Endothelial cell of umbilical vein (primary cell): Measurements from ENCODE around the gene CCDC91. TPM values are rescaled to one million over a fixed set of nuclear protein-coding genes. Genes with fewer than 3 reads are reported as not detected.
"Not testable (repeated sequence)": the region's sequence is repeated elsewhere in the genome, so short reads cannot be mapped to it uniquely, and the experiment has no call there.

Source experiments
- BruUV-seq: library from RNA; stranded (reverse); fragments of 400-500 nt; replicated peaks from 2 replicates; lab custom pipeline; 2021; lab: Mats Ljungman, UMichigan
- CTCF ChIA-PET: fragments of 300-600, 350-600 bp; sonication (Branson Sonifier 250); formaldehyde crosslinking; loops from one replicate; lab custom pipeline; 2021; ENCODE audit warnings: antibody characterized with exemption, inconsistent platforms; lab: Charles Lee
- POLR2A ChIA-PET: fragments of 300-600, 350-600 bp; sonication (Branson Sonifier 250); formaldehyde crosslinking; loops from one replicate; lab custom pipeline; 2021; ENCODE audit warnings: antibody characterized with exemption, inconsistent platforms; lab: Charles Lee
- DNase-seq: peaks from one replicate; pipeline ENCODE4 v3.0.0-alpha.2; 2011; ENCODE audit warnings: low read depth, low spot score
- FAIRE-seq: peaks from 2 replicates; lab custom pipeline; 2011; peaks lifted over from hg19 to GRCh38; lab: Jason Lieb, UNC
- H2AFZ ChIP-seq: 2 replicates; pipeline ENCODE4 v1.6.0; 2012; ENCODE audit warnings: low read depth, low read length, control low read depth, inconsistent platforms
- H3K27ac ChIP-seq: 2 replicates; pipeline ENCODE4 v1.5.1; 2011; ENCODE audit warnings: low read depth, mild to moderate bottlenecking, control low read depth, low read length, moderate library complexity; ENCODE audit not compliant: insufficient read depth
- H3K27me3 ChIP-seq, 2 experiments: 2 replicates each; pipeline versions ENCODE4 v1.6.0 to v1.6.1; 2011; ENCODE audit warnings: low read length in 2 of 2, mixed read lengths in 1 of 2; ENCODE audit not compliant: control insufficient read depth in 2 of 2, insufficient read depth in 2 of 2
- H3K36me3 ChIP-seq, 2 experiments: 2 replicates in 1 of 2; 3 replicates in 1 of 2; pipeline ENCODE4 v1.5.1; 2011; ENCODE audit warnings: low read length in 2 of 2, mild to moderate bottlenecking in 1 of 2, moderate library complexity in 1 of 2; ENCODE audit not compliant: control insufficient read depth in 2 of 2, insufficient read depth in 2 of 2; ENCODE audit errors: extremely low read depth in 1 of 2
- H3K4me1 ChIP-seq: 3 replicates; pipeline ENCODE4 v1.5.1; 2011; ENCODE audit warnings: mild to moderate bottlenecking, low read length; ENCODE audit not compliant: control insufficient read depth, insufficient read depth; ENCODE audit errors: extremely low read depth
- H3K4me2 ChIP-seq: 2 replicates; pipeline ENCODE4 v1.6.1; 2011; ENCODE audit warnings: low read length, control low read depth, mixed read lengths; ENCODE audit not compliant: insufficient read depth
- H3K4me3 ChIP-seq, 3 experiments: fragments of 200-600 bp in 1 of 3; sonication (generic), shearing (Covaris generic) in 1 of 3; replicated peaks in 1 of 3; 2 replicates each; pipeline ENCODE4 v1.5.1; 2011 to 2016; ENCODE audit warnings: control low read depth in 3 of 3, low read length in 3 of 3, mild to moderate bottlenecking in 2 of 3, inconsistent platforms in 1 of 3, low read depth in 1 of 3, moderate library complexity in 1 of 3; ENCODE audit not compliant: insufficient read depth in 1 of 3
- H3K79me2 ChIP-seq: 2 replicates; pipeline ENCODE4 v1.6.0; 2012; ENCODE audit warnings: low read length, inconsistent platforms; ENCODE audit not compliant: control insufficient read depth, insufficient read depth
- H3K9ac ChIP-seq: replicated peaks from 2 replicates; pipeline ENCODE3; 2011; ENCODE audit warnings: low read length, control low read depth; ENCODE audit not compliant: insufficient read depth; ENCODE audit errors: extremely low read depth
- H3K9me1 ChIP-seq: replicated peaks from 3 replicates; pipeline ENCODE4 v1.6.0; 2011; ENCODE audit warnings: mild to moderate bottlenecking, low read length; ENCODE audit not compliant: control insufficient read depth, insufficient read depth; ENCODE audit errors: extremely low read depth
- H3K9me3 ChIP-seq: replicated peaks from 2 replicates; pipeline ENCODE4 v1.5.1; 2012; ENCODE audit warnings: low read length, inconsistent platforms; ENCODE audit not compliant: control insufficient read depth, insufficient read depth
- H4K20me1 ChIP-seq: replicated peaks from 2 replicates; pipeline ENCODE3; 2011; ENCODE audit warnings: mild to moderate bottlenecking, low read length; ENCODE audit not compliant: control insufficient read depth, insufficient read depth; ENCODE audit errors: extremely low read depth
- CTCF ChIP-seq, 2 donors: IDR thresholded peaks; 1 replicate in 1 of 2; 2 replicates in 1 of 2; pipeline ENCODE4 v1.5.1; 2011; ENCODE audit warnings: low read length in 2 of 2, mild to moderate bottlenecking in 2 of 2, moderate library complexity in 2 of 2, control low read depth in 1 of 2, inconsistent platforms in 1 of 2, low read depth in 1 of 2; ENCODE audit not compliant: insufficient read depth in 1 of 2; ENCODE audit errors: extremely low read depth in 1 of 2
- EZH2 ChIP-seq: IDR thresholded peaks from 2 replicates; pipeline ENCODE4 v1.6.1; 2012; ENCODE audit warnings: borderline replicate concordance, low read depth, mild to moderate bottlenecking, moderate library complexity, low read length, inconsistent platforms; ENCODE audit not compliant: severe bottlenecking
- FOS ChIP-seq: IDR thresholded peaks from 2 replicates; pipeline ENCODE4 v1.6.1; 2011; ENCODE audit warnings: mild to moderate bottlenecking, low read length, moderate library complexity, borderline replicate concordance; ENCODE audit not compliant: insufficient read depth
- GATA2 ChIP-seq: IDR thresholded peaks from 2 replicates; pipeline ENCODE4 v1.7.0; 2011; ENCODE audit warnings: low read depth, mild to moderate bottlenecking, moderate library complexity, mixed read lengths, low read length; ENCODE audit not compliant: insufficient read length, insufficient read depth
- MAX ChIP-seq: IDR thresholded peaks from 2 replicates; pipeline ENCODE4 v1.6.1; 2011; ENCODE audit not compliant: insufficient read depth, insufficient read length
- dilution Hi-C: fragments of 300-500 bp; cut with MboI; formaldehyde crosslinking; loops from one replicate; pipeline ENCODE4 v1.15.0; 2019; ENCODE audit warnings: low sequenced_read_pairs; ENCODE audit not compliant: extremely low pct_ligation_motif_present
- intact Hi-C: fragments of 100-400 bp; cut with micrococcal nuclease; formaldehyde crosslinking; loops from one replicate; pipeline ENCODE4 v1.10.0; 2022
- polyA plus RNA-seq, 4 experiments: library from polyadenylated mRNA; depleted of rRNA in 3 of 4; stranded (reverse) in 3 of 4; unstranded in 1 of 4; fragments of >200 nt; gene quantifications; 2 replicates each; pipeline versions ENCODE4 v1.2.1 to v1.2.3, GENCODE V29; 2011 to 2012; ENCODE audit warnings: missing spikeins in 1 of 4
- total RNA-seq: library from RNA; stranded (reverse); gene quantifications from 2 replicates; pipeline ENCODE4 v1.2.3, GENCODE V29; 2021

Gene CCDC91
- total and polyA plus RNA-seq, 2 donors (not counting 3 experiments of a cell fraction or from before 2014, with no cell fraction given), result 3.8 to 10.5 TPM

GRCh38 chr12:28476206-28476605, 285.9 kb downstream of the CCDC91 start:
- H3K9me1 ChIP-seq, H4K20me1 ChIP-seq, H3K4me1 ChIP-seq, H3K27me3 ChIP-seq, FAIRE-seq, DNase-seq, dilution Hi-C loops, H3K36me3 ChIP-seq, H3K9ac ChIP-seq, POLR2A ChIA-PET, BruUV-seq, H3K4me3 ChIP-seq, H3K9me3 ChIP-seq, H3K27ac ChIP-seq, H3K4me2 ChIP-seq, intact Hi-C loops, H3K79me2 ChIP-seq, H2AFZ ChIP-seq: not testable (repeated sequence)
- CTCF ChIA-PET, result interaction anchor here (1.2 kb wide), 1 partner anchor 16 kb away, joined by 3 read pairs; no protein-coding TSS in a partner anchor

- H3K27ac ChIP-seq, H3K36me3 ChIP-seq, H3K4me1 ChIP-seq, H4K20me1 ChIP-seq, DNase-seq, H3K4me3 ChIP-seq, H3K9me3 ChIP-seq, H3K9ac ChIP-seq, CTCF ChIA-PET, POLR2A ChIA-PET, H2AFZ ChIP-seq, intact Hi-C loops, H3K4me2 ChIP-seq, FAIRE-seq, H3K9me1 ChIP-seq, BruUV-seq, H3K27me3 ChIP-seq, dilution Hi-C loops, H3K79me2 ChIP-seq: not testable (repeated sequence)
Observed at GRCh38 chr12:28479097-28479496, 288.8 kb downstream of the CCDC91 start.

- no peak overlapping the region for H3K27ac ChIP-seq
- H2AFZ ChIP-seq, result no peak overlapping the region
- no peaks in the 10 kb centered on the region for H3K79me2 ChIP-seq
- BruUV-seq, result no TSS peak
- H3K9me3 ChIP-seq, result no peaks in the 10 kb centered on the region
- dilution Hi-C loops (no loop called here), intact Hi-C loops (no loop called here)
- no peak overlapping the region for H3K9ac ChIP-seq
- ChIA-PET POLR2A (no interaction called here), CTCF (interaction anchor here (1.1 to 1.5 kb wide), 2 partner anchors 13 to 393 kb away, joined by 3 to 4 read pairs; no protein-coding TSS in a partner anchor)
- no peaks in the 10 kb centered on the region for H3K4me1 ChIP-seq
- FAIRE-seq, result no peak
- no peaks in the 10 kb centered on the region for H3K9me1 ChIP-seq
- H3K27me3 ChIP-seq, result no peaks in the 10 kb centered on the region
- no peak overlapping the region for H3K4me3 ChIP-seq
- no peaks in the 10 kb centered on the region for H3K36me3 ChIP-seq
- DNase-seq, result no peak
- H4K20me1 ChIP-seq, result no peaks in the 10 kb centered on the region
- H3K4me2 ChIP-seq, result no peak overlapping the region
- TF ChIP-seq MAX, result no peak
- peak; percentile 14 for TF ChIP-seq FOS
- TF ChIP-seq CTCF (IDR thresholded peaks at IDR 0.05; ENCODE audit: extremely low read depth in 1 of 2, insufficient read depth in 1 of 2, low read depth in 1 of 2, low read length in 2 of 2), result no peak
- TF ChIP-seq EZH2, result no peak
- TF ChIP-seq GATA2, result no peak
Observed at GRCh38 chr12:28479683-28480082, 289.4 kb downstream of the CCDC91 start.
